Astrocyte (in vitro differentiated cells and primary cell): Measurements from ENCODE around the gene DUSP10.

Source experiments
- EZH2 ChIP-seq: IDR thresholded peaks from 2 replicates; pipeline ENCODE4 v1.6.1; 2012; ENCODE audit warnings: mild to moderate bottlenecking, low read length, inconsistent platforms; ENCODE audit not compliant: insufficient read depth
- TF ChIP-seq, protein P1 (sequence below): IDR thresholded peaks from 2 replicates; pipeline ENCODE4 v1.5.1; 2011; ENCODE audit warnings: low read depth, mild to moderate bottlenecking, inconsistent platforms, low read length, moderate library complexity; ENCODE audit not compliant: insufficient read depth

DNA sequence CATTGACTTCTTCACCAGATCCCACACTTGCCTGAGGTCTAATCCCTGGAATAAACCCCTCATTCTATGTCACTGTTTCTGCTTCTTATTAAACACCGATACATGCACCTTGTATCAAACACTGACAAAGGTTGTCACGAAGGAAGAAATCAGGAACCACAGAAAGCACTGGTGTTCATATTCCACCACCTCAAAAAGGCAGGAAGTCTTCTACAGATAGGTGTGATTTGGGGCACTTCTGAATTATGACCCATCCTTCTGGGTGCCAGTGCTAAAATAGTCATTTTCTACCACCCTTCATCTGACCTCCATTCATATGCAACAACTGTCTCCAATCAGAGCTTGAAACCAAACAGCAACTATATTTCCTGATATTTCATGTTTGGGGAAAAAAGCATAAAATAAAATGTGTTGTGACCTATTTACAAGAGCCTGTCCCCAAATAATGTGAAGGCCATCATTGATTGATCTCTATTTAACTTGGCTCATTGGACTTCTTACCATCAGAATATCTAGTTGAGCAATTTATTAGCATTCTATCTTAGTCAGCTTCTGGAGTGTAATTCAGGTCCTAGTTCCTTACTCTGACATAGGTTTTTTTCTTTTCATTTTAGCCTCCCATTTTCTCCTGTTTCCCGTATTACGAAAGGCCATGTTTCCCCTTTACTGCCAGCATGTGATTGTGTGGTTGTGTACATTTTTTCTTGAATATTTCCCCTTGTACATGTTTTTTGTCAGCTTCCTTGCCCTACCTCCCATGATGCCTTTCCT is 43.1 kb downstream of the DUSP10 start:
- no peak for TF ChIP-seq EZH2
- TF ChIP-seq, protein P1, sequence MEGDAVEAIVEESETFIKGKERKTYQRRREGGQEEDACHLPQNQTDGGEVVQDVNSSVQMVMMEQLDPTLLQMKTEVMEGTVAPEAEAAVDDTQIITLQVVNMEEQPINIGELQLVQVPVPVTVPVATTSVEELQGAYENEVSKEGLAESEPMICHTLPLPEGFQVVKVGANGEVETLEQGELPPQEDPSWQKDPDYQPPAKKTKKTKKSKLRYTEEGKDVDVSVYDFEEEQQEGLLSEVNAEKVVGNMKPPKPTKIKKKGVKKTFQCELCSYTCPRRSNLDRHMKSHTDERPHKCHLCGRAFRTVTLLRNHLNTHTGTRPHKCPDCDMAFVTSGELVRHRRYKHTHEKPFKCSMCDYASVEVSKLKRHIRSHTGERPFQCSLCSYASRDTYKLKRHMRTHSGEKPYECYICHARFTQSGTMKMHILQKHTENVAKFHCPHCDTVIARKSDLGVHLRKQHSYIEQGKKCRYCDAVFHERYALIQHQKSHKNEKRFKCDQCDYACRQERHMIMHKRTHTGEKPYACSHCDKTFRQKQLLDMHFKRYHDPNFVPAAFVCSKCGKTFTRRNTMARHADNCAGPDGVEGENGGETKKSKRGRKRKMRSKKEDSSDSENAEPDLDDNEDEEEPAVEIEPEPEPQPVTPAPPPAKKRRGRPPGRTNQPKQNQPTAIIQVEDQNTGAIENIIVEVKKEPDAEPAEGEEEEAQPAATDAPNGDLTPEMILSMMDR = no peak
